ENCODE data around the gene CELSR2.

Gene CELSR2

DNA sequence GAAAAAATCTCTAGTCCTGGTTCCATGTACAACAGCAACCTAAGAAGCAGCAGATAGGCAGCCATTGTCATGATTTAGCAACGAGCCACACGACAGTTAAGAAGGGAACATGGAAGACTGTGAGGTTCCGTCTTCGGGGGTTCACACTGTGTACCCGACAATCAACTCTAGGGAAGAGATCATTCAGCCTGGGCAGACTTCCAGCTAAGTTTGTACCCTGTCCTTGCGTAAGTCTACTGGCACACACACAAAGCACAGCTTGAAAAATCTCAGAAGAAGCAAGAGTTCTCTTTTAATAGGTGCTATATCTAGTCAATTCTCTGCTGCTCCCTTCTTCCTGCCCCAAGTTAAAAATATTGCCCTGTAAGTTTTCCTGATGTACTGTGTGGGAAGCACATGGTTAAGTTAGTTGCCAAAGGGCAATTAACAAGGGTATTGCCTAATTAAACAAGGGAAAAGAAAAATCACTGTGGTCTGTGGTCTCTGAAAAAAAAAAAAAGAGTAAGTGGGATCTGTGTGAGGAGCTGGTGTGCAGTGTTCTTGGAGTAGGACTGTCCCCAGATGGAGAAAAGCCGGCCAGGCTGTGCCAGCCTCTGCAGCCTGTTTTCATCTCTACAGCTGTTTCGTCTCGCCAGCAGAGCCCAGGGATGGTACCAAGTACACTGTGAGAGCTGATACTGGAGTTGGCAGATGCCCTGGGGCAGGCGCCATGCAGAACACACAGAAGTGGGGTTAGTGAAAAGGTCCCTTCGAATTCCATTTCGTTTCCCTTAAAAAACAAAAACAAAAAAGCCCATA, 63.8 kb downstream of the CELSR2 start:
- no peak for DNase-seq

DNA sequence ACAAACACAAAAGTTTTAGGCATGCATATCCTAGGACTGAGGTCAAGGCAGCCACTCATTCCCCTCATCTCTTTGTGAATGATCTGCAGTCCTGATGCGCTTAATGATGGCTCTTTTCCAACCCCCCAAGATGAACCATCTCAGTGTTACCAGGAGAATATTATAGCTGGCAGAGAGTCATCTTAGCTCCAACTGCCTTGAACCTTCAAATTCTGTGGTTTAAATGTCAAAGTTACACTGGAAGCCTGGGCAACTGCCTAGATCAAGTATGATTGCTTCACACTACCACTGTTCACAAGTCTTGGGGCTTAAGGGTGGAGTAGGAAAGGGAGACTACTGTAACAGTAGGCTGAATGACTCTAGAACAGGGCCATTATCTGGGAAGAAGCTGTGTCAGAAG, 65.5 kb downstream of the CELSR2 start:
- DNase-seq = no peak

DNA sequence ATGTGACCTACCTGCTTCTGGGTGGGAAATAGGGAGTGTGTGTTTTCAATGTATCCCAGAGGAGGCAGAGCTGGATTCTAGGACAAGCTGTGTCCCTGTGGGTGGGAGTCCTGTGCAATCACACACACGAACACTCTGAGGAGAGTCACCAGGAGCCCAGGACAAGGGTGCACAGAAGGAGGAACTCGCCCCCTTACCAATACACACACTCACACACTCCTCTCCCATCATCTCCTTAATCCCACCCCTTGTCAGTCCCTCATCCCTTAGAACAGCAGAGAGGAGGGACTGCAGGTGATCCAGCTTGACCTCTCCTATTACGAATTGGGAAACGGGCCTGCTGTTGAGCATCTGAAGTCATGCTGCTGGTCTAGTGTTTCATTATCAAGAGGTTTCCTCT, 65.9 kb downstream of the CELSR2 start:
- no peak for DNase-seq

DNA sequence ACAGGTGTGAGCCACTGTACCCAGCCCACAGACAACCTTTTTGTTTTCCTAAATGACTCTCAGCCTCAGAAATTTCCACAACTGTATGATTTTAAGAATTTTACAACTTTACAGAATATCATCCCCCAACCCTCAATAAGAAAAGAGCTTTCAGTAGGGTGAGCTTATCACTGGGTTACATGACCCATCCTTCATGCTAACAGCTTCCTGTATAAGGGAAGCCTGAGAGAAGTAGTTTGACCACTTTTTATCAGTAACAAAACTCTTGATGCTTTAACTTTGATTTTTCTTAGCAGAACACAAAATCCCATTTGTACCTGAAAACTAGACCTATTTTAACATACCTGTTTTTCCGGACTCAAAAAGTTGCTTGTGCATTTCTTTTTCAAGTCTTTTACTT, 67.2 kb downstream of the CELSR2 start:
- DNase-seq = no peak

DNA sequence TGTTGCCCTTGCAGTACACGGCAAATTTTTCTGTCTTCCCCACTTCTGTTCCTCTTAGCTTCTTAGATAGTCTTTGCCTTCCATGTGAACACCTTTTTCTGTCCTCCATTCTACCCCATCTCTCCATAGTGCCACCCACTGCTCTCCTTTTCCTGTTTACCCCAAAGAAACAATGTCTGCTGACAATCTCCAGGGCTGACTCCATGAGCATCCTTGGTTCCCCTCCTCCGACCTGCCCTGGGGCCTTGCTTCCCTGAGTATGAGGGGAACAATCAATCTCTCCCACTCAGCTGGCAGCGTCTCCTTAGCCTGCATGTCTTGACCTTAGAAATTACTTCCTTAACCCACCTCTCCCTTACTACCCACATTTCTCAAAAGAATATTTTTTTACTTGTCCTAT, 69.8 kb downstream of the CELSR2 start:
- no peak for DNase-seq

DNA sequence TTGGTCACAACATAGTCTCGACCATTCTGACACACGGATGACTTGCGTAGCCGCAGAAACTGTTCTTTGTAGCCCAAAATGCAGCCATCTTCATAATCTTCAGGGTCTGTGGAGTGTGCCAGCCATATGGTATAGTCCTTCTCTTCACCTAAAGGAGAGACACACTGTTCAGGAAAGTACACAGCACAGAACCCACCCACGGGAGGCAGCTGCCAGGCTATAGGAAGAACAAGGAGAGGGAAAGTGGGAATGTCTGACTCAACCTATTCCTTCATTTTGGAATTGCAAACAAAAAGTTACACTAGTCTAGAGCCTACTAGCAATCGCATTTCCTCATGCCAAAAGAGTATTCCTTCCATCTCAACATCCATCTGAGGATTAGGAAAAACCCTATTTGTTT, 73.6 kb downstream of the CELSR2 start:
- DNase-seq = no peak
